ENCODE results near the gene HIP1R.

GRCh38 chr12:122845041-122845864 is 10.0 kb downstream of the HIP1R start:
- TF ChIP-seq EZH2 (IDR thresholded peaks at IDR 0.05; ENCODE audit: insufficient read depth, poor library complexity, severe bottlenecking) (no peak), EZH2phosphoT487 (IDR thresholded peaks at IDR 0.05; ENCODE audit: insufficient read depth, low read depth) (no peak)

Data from GM23248 (cell line).